SK-N-SH treated with all-trans-retinoic acid at 6 μM for 48 hours (cell line): ENCODE measurements around the gene SMARCAL1.

ENCODE experiments used
- ESRRG ChIP-seq: fragments of 250-450 bp; sonication (Bioruptor Pico); IDR thresholded peaks from 2 replicates; pipeline ENCODE4 v1.6.1; 2021; ENCODE audit warnings: mild to moderate bottlenecking
- GLIS3 ChIP-seq: fragments of 250-450 bp; sonication (Bioruptor Pico); IDR thresholded peaks from 2 replicates; pipeline ENCODE4 v1.5.0; 2020; ENCODE audit warnings: mild to moderate bottlenecking, moderate library complexity
- PPARA ChIP-seq: fragments of 250-450 bp; sonication (Bioruptor Pico); IDR thresholded peaks from 2 replicates; pipeline ENCODE4 v1.5.0; 2020; ENCODE audit warnings: mild to moderate bottlenecking, borderline replicate concordance
- RARB ChIP-seq: fragments of 250-450 bp; sonication (Bioruptor Pico); IDR thresholded peaks from 2 replicates; pipeline ENCODE4 v1.8.0; 2021; ENCODE audit warnings: mild to moderate bottlenecking, moderate library complexity
- SNAI2 ChIP-seq: fragments of 250-450 bp; sonication (Bioruptor Pico); IDR thresholded peaks from 2 replicates; pipeline ENCODE4 v1.5.0; 2020; ENCODE audit warnings: mild to moderate bottlenecking, moderate library complexity
- TCF4 ChIP-seq: fragments of 250-450 bp; sonication (Bioruptor Pico); IDR thresholded peaks from 2 replicates; pipeline ENCODE4 v1.8.0; 2021; ENCODE audit warnings: mild to moderate bottlenecking, moderate library complexity, borderline replicate concordance
- ZC3H10 ChIP-seq: fragments of 250-450 bp; sonication (Bioruptor Pico); IDR thresholded peaks from 2 replicates; pipeline ENCODE4 v1.5.1; 2021; ENCODE audit warnings: mild to moderate bottlenecking, moderate library complexity
- ZNF565 ChIP-seq: fragments of 450-650 bp; formaldehyde crosslinking; conservative IDR thresholded peaks from 2 replicates; pipeline ENCODE4 v1.5.0; 2020; ENCODE audit warnings: low read depth, mild to moderate bottlenecking, moderate library complexity
- ZNF70 ChIP-seq: fragments of 450-650 bp; formaldehyde crosslinking; IDR thresholded peaks from 2 replicates; pipeline ENCODE4 v1.5.0; 2020; ENCODE audit warnings: mild to moderate bottlenecking, moderate library complexity
- TF ChIP-seq, protein P1 (sequence below): fragments of 250-450 bp; sonication (Bioruptor Pico); IDR thresholded peaks from 2 replicates; pipeline ENCODE4 v1.8.0; 2020; ENCODE audit warnings: mild to moderate bottlenecking, moderate library complexity, borderline replicate concordance
- TF ChIP-seq, protein P2 (sequence below): fragments of 250-450 bp; sonication (Bioruptor Pico); IDR thresholded peaks from 2 replicates; pipeline ENCODE4 v1.8.0; 2021; ENCODE audit warnings: low read depth, mild to moderate bottlenecking, moderate library complexity, borderline replicate concordance
- TF ChIP-seq, protein P3 (sequence below): fragments of 250-450 bp; sonication (Bioruptor Pico); IDR thresholded peaks from 2 replicates; pipeline ENCODE4 v1.5.1; 2020; ENCODE audit warnings: low read depth, mild to moderate bottlenecking, moderate library complexity
- TF ChIP-seq, protein P4 (sequence below): fragments of 250-450 bp; sonication (Bioruptor Pico); IDR thresholded peaks from 2 replicates; pipeline ENCODE4 v1.5.0; 2020; ENCODE audit warnings: mild to moderate bottlenecking, moderate library complexity

DNA sequence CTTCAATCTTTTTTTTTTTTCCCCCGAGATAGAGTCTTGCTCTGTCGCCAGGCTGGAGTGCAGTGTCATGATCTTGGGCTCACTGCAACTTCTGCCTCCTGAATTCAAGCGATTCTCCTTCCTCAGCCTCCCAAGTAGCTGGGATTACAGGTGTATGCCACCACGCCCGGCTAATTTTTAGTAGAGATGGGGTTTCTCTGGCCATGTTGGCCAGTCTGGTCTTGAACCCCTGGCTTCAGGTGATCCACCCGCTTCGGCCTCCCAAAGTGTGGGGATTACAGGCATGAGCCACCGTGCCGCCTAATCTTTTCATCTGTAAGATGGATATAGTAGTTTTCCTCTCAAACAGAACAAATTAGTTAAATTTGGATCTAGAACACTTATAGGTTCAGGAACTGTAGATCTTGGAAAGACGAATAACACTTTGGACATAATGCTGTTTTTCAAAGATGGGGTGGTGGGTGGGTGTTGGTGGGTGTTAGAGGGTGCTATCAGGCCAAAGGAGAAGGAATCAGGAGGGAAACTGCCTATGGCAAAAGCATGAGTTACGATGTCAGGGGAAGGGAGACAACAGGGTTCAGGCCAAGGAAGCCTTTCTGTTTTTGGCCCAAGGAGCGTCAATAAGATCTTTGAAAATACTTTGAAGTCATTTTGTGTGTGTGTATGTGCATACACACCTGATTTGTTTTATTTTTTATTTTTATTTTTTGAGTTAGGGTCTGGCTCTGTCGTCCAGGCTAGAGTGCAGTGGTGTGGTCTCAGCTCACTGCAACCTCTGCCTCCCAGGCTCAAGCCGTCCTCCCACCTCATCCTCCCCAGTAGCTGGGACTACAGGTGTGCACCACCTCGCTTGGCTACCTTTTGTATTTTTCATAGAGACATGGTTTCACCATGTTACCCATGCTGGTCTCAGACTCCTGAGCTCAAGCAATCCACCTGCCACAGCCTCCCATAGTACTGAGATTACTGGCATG, 93.1 kb downstream of the SMARCAL1 start:
- TF ChIP-seq, protein P1, sequence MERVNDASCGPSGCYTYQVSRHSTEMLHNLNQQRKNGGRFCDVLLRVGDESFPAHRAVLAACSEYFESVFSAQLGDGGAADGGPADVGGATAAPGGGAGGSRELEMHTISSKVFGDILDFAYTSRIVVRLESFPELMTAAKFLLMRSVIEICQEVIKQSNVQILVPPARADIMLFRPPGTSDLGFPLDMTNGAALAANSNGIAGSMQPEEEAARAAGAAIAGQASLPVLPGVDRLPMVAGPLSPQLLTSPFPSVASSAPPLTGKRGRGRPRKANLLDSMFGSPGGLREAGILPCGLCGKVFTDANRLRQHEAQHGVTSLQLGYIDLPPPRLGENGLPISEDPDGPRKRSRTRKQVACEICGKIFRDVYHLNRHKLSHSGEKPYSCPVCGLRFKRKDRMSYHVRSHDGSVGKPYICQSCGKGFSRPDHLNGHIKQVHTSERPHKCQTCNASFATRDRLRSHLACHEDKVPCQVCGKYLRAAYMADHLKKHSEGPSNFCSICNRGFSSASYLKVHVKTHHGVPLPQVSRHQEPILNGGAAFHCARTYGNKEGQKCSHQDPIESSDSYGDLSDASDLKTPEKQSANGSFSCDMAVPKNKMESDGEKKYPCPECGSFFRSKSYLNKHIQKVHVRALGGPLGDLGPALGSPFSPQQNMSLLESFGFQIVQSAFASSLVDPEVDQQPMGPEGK (CRISPR knock-in tag): no peak
- TF ChIP-seq, protein P2, sequence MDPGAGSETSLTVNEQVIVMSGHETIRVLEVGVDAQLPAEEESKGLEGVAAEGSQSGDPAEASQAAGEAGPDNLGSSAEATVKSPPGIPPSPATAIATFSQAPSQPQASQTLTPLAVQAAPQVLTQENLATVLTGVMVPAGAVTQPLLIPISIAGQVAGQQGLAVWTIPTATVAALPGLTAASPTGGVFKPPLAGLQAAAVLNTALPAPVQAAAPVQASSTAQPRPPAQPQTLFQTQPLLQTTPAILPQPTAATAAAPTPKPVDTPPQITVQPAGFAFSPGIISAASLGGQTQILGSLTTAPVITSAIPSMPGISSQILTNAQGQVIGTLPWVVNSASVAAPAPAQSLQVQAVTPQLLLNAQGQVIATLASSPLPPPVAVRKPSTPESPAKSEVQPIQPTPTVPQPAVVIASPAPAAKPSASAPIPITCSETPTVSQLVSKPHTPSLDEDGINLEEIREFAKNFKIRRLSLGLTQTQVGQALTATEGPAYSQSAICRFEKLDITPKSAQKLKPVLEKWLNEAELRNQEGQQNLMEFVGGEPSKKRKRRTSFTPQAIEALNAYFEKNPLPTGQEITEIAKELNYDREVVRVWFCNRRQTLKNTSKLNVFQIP (CRISPR knock-in tag): no peak
- TF ChIP-seq ZNF565 (CRISPR knock-in tag): no peak
- no peak for TF ChIP-seq TCF4 (CRISPR knock-in tag)
- no peak for TF ChIP-seq PPARA (CRISPR knock-in tag)
- no peak for TF ChIP-seq ESRRG (CRISPR knock-in tag)
- TF ChIP-seq SNAI2 (CRISPR knock-in tag): no peak
- TF ChIP-seq, protein P3, sequence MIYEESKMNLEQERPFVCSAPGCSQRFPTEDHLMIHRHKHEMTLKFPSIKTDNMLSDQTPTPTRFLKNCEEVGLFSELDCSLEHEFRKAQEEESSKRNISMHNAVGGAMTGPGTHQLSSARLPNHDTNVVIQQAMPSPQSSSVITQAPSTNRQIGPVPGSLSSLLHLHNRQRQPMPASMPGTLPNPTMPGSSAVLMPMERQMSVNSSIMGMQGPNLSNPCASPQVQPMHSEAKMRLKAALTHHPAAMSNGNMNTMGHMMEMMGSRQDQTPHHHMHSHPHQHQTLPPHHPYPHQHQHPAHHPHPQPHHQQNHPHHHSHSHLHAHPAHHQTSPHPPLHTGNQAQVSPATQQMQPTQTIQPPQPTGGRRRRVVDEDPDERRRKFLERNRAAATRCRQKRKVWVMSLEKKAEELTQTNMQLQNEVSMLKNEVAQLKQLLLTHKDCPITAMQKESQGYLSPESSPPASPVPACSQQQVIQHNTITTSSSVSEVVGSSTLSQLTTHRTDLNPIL: no peak
- no peak for TF ChIP-seq ZC3H10 (CRISPR knock-in tag)
- TF ChIP-seq, protein P4, sequence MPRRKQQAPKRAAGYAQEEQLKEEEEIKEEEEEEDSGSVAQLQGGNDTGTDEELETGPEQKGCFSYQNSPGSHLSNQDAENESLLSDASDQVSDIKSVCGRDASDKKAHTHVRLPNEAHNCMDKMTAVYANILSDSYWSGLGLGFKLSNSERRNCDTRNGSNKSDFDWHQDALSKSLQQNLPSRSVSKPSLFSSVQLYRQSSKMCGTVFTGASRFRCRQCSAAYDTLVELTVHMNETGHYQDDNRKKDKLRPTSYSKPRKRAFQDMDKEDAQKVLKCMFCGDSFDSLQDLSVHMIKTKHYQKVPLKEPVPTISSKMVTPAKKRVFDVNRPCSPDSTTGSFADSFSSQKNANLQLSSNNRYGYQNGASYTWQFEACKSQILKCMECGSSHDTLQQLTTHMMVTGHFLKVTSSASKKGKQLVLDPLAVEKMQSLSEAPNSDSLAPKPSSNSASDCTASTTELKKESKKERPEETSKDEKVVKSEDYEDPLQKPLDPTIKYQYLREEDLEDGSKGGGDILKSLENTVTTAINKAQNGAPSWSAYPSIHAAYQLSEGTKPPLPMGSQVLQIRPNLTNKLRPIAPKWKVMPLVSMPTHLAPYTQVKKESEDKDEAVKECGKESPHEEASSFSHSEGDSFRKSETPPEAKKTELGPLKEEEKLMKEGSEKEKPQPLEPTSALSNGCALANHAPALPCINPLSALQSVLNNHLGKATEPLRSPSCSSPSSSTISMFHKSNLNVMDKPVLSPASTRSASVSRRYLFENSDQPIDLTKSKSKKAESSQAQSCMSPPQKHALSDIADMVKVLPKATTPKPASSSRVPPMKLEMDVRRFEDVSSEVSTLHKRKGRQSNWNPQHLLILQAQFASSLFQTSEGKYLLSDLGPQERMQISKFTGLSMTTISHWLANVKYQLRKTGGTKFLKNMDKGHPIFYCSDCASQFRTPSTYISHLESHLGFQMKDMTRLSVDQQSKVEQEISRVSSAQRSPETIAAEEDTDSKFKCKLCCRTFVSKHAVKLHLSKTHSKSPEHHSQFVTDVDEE (CRISPR knock-in tag): no peak
- TF ChIP-seq ZNF70 (CRISPR knock-in tag): no peak
- TF ChIP-seq GLIS3 (CRISPR knock-in tag): no peak
- TF ChIP-seq RARB: no peak
